Hematopoietic multipotent progenitor cell treated with erythropoietin and hydrocortisone succinate and interleukin-3 and kit ligand, for 8 days (in vitro differentiated cells): ENCODE data around the gene RUVBL1.

ENCODE experiments used
- DNase-seq: peaks from one replicate; pipeline ENCODE4 v3.0.0-alpha.2; 2015

Gene RUVBL1

GRCh38 chr3:128081226-128081625, 42.4 kb downstream of the RUVBL1 start:
- no peak for DNase-seq

GRCh38 chr3:128080323-128081080, 43.1 kb downstream of the RUVBL1 start:
- DNase-seq, result peak; percentile 31

GRCh38 chr3:128079823-128080222, 43.8 kb downstream of the RUVBL1 start:
- DNase-seq, result no peak

DNA sequence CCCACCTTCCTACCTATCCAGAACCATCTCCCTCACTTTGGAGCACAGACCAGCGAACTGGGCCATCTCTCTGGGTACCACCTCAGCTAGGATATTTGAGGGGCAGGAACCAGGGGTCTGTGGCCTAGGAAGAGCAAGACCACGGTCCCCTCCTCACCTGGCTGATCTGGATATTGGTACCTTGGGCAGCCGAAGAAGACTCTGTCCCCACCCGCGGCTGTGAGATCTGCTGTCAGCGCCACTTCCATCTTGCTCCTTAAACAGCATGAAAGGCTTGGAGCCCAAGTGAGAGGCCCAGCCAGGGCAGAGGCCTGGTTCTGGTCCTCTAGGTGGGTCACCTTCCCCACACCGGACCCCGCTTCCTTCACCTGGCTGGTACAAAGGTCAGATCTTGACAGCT, 44.7 kb downstream of the RUVBL1 start:
- no peak for DNase-seq

DNA sequence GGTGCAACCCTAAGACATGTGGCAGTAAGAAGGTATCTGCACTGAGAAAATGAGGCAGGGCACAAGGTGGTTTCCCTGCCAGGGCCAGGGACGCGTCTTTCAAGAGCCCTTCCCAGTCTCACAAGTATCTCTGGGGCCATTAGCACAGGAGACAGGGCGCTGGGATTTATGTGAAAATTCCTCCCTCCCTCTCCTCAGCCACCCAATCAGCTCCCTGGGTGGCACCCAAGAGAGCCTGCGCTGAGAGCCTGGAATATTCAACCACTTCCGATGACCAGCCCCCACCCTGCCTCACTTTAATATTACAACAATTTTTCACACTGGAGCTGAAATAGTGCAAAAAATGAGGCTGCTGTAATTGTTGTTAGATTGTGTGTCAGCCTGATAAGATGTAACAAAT, 45.3 kb downstream of the RUVBL1 start:
- no peak for DNase-seq

- DNase-seq, result peak; percentile 22
These were observed 45.9 kb downstream of the RUVBL1 start for GRCh38 chr3:128077665-128078064.

DNA sequence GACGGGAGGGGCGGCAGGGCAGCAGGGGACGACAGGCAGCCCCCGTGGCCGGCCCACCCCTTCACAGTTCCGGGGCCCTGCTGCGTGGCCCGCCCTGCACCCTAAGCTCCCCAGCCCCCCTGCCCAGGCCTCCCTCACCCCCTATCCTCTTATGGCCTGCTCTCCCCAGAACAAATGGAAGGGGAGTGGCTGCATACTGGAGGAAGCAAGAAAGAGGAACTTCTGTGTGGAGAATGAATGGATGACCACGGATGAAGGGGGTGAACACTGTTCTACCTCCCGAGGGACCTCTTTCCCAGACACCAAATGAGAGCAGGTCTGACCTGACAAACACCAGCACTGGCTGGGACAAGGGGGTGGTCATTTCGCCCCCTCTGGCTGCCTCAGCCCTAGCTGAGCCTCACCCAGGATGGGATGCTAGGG, 46.4 kb downstream of the RUVBL1 start:
- DNase-seq, result peak; percentile 64

DNA sequence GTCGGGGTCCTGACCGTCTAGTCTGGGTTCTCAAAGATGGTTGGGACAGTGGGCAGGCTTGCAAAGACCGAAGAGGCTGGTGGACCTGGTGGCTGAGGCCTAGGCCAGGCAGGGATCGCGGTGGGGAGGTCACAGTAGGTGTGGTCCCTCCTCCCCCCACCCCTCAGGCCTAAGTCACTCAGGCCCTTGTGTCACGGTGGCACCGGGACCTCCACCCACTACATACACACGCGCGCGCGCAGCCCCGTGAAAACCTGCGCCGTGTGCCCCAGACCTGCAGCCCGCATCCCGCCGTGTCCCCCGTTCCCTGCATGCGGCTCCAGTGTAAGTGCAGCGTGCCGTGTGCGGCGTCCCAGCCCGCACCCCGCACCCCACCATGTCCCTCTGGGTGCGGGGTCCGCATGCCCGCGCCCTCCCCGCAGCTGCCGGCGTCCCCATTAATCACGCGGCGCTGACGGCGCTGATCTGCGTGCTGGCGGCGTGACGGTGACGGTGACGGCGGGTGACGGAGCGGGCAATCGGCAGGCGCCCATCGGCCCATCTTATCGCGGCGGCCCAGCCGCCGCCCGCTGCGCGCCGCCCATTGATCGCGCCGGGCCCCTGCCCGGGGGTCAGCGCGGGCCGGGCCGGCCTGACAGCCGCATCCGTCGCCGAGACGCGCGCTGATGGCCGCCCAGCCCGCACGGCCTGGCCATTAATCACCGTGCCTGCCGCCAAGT, 47.0 kb downstream of the RUVBL1 start:
- peak; percentile 84 for DNase-seq

- DNase-seq, result peak; percentile 87
These were observed 47.8 kb downstream of the RUVBL1 start for GRCh38 chr3:128075522-128076482.

GRCh38 chr3:128074851-128075521, 48.6 kb downstream of the RUVBL1 start:
- no peak for DNase-seq

DNA sequence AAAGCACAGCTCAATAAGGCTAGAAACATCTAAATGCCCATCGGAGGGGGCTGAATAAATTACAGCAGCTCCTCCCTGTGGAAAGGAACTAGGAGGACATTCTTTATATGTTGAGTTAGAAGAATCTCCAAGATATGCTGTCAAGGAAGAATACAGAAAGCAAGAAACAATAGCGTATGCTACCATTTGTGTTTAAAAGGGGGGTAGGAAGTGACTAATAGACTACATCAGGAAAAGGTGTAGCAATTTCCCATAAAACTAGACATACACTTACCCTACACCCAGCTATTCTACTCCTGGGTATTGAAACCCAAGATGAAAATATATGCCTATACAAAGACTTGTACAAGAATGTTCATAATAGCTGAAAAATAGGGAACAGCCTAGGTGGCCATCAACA, 49.8 kb downstream of the RUVBL1 start:
- DNase-seq, result no peak

- no peak for DNase-seq
These were observed 50.4 kb downstream of the RUVBL1 start for GRCh38 chr3:128073185-128073725.

DNA sequence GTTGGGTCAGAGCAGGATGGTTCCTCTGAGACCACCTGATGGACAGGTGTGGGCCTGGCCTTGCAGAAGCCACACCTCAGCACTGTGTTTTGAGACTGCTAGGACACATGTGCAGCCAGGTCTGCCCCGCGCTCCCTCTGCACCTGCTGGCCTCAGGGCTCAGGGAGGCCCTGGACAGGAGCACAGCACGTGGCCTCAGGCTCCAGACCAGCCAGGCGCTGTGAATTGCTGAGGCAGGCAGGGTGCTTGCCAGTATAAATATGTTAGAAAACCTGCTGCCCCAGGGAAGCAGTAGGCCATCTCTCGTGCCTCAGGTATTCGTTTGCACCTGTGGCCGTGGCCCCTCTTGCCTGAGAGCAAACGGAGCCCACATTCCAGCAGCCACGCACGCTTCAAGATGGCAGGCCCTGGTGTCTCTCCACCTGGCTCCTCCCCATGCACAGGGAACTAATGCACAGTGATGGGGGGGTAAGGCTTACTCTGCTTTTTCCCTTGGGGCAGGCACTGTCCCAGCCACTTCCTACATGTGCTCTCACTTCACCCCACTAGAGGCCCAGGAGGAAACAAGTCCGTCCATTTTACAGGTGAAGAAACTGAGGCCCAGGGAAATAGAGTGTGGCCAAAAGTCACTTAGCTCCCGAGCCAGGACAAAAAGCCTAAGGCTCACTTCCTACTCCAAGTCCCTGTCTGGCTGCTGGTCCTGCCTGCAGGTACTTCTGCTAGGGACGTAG, 51.0 kb downstream of the RUVBL1 start:
- no peak for DNase-seq

- no peak for DNase-seq
These were observed 51.7 kb downstream of the RUVBL1 start for GRCh38 chr3:128071771-128072453.

DNA sequence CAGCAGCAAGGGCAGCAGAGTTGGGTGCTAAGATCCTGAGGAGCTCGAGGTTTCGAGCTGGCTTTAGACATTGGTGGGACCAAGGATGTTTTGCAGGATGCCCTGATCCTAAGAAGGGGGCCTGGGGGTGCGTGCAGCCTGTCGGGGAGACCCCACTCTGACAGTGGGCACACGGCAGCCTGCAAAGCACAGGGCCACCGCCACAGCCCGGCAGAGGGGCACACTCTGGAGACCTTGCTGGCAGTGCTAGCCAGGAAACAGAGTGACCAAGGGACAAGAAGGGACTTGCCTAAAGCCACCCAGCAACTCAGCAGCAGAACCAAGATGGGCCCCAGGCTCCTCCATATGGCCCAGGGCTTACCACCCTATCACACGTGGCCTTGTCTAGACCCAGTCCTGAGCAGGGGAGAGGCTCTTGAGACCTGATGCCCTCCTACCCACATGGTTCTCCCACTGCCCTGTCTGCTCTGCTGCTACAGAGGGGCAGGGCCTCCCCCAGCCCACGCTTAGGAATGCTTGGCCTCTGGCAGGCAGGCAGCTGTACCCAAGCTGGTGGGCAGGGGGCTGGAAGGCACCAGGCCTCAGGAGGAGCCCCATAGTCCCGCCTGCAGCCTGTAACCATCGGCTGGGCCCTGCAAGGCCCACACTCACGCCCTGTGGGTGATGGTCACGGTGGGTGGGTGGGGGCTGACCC, 52.6 kb downstream of the RUVBL1 start:
- no peak for DNase-seq

DNA sequence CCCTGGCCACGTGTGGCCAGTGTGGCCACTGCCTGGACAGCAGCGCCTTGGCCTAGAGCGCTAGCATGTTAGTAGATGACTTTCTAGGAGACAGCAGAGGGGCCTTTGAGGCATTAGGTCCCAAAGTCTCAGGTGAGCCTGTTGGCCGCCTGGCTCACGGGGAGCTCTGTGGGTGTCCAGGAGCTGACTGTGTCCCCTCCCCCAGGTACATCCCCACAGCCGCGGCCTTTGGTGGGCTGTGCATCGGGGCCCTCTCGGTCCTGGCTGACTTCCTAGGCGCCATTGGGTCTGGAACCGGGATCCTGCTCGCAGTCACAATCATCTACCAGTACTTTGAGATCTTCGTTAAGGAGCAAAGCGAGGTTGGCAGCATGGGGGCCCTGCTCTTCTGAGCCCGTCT, 54.3 kb downstream of the RUVBL1 start:
- DNase-seq, result no peak

GRCh38 chr3:128068156-128068620, 55.4 kb downstream of the RUVBL1 start:
- DNase-seq, result peak; percentile 78

DNA sequence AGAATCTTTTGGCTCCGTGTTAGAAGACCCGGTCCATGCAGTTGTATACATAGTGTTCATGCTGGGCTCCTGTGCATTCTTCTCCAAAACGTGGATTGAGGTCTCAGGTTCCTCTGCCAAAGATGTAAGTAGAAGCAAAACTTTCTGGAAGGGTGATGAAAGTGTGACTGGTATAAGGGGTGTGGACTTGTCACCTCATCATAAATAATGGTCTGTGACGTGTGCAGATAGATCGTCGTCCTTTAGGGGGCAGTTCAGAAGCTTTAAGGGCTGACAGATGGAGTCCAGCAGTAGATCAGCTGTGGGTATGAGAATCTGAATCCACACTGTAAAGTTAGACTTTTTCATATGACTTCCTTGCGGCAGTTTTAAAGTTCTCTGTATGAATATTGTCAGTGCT, 56.1 kb downstream of the RUVBL1 start:
- no peak for DNase-seq

DNA sequence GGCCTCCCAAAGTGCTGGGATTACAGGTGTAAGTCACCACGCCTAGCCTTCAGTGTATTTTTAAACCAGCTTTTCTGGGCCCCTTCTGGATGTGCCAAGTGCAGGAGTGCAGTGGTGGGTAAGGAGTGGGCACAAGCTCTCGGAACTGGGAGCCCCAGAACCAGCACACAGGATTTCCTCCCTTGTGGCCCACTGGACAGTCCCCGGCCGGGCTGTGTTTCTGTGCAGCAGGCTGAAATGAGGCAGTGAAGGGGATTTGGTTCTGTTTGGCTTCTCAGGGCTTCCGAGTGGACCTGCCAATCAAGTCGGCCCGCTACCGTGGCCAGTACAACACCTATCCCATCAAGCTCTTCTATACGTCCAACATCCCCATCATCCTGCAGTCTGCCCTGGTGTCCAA, 56.9 kb downstream of the RUVBL1 start:
- DNase-seq, result no peak

- DNase-seq, result no peak
These were observed 57.5 kb downstream of the RUVBL1 start for GRCh38 chr3:128066114-128066513.
